ELR (cell line): ENCODE results near the gene ACTRT2.

Experiments used
- DNase-seq: peaks from one replicate; pipeline ENCODE4 v3.0.0-alpha.2; 2015; ENCODE audit warnings: low read depth

ACTRT2 gene

DNA sequence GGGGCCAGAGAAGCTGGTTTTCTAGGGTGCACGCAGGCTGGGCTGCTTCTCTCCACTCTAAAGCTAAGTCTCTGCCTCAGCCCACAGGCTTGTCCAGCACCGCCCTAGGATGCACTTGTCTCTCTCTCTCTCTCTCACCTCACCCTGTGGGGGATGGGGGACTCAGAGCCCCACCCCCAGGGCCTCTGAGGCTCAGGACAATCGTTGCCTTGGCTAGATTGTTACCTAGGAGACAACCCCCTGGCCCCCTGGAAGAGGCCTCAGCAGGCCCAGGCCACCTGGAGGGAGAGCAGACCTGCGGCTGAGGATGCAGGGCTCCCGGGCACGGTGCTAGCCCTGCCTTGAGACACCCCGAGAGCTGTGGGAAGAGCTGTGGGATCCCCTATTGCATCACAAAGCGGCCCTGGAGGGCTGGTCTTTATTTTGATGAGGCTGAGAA is at the start of gene ACTRT2:
TSS of gene ACTRT2 (plus strand) at position 235 of the 439 bp plus-strand sequence. CDS start 220 bp downstream, outside the sequence.
- DNase-seq = no peak

DNA sequence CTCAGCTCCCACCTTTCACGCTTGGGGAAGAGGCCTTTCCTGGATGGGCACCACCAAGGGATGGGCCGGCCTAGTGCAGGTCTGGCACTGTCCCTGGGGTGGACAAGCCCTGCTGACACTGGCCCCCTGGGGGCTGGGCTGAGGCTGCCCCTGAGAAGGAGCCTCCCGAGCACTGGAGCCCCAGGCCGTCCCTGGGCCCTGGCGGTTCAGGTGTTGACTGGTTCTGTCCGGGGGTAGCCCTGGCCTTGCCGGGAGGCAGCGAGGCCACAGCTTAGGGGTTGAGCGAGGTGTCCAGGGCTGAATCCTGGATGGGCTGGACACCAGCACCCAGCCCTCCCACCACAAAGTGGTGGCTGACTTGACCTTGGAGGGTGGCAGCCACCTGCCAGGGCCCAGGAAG is 49.7 kb upstream of the ACTRT2 start:
- no peak for DNase-seq

DNA sequence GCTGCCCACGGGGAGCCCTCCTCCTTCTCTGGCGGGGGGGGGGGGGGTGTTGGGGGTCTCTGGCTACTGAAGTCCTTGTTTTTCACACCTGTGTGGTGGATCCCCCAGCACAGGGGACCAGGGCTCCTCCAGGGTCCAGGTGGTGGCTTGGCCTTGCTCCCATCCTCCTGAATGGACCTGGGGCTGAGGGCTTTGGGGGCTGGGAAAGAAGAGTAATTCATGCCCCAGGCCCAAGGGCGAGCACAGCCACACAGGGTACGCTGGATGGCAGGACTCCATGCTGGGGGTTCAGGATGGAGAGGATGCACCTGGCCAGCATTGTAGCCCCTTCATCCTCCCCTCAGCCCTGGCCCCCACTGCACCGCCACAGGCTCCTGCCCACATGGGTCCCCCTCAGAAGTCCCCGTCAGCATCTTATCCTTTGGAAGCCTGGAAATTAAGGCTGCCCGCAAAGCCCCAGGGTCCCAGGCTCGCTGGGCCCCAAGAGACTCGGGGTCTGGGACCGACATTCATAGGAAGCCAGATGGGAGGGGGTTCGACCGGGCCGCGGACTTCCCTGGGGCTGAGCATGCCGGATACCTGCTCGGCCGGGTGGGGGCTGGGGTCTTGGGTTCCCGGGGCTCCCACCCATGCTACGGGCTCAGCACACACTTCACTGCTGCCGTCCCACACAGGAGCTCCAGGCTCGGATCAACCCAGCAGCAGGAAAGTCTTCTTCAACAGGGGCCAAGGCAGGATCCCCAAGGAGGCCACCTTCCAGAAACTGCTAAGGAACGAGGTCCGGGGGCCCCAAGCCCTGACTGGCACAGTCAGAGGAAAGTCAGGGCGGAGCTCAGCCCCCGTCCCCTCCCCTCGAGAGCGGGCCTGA is 49.0 kb upstream of the ACTRT2 start:
- DNase-seq = no peak

DNA sequence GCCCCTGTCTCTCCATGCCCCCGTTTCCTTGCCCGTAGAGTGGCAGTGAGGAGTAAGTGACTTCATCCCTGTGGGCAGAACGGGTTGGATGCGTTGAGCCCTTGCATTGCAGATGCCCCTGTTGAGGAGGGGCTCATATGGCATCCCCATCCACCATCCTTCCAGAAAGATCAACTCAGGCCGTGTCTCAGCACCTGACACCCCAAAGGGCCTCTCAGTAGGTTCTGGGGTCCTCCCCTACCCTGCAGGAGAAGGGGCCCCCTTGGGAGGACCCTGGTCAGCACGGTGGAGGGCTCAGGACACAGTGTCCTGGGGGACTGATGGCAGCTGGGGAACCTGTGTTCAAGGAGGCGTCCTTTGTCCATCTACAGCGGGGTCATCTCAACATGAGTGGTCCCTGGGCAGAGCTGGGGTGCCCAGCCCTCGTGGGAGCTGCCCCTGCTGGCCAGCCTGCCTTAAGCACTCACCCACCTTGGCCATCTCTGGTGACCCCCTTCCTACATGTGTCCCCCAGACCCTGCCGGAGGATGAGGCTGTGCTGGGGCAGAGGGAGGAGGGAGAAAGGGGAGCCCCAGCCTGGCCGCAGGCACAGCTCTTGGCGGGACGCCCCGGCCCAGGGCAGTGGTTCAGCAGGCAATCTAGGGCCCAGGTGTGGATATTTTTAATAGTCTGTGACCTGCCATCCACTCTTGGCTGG is 48.2 kb upstream of the ACTRT2 start:
- no peak for DNase-seq

DNA sequence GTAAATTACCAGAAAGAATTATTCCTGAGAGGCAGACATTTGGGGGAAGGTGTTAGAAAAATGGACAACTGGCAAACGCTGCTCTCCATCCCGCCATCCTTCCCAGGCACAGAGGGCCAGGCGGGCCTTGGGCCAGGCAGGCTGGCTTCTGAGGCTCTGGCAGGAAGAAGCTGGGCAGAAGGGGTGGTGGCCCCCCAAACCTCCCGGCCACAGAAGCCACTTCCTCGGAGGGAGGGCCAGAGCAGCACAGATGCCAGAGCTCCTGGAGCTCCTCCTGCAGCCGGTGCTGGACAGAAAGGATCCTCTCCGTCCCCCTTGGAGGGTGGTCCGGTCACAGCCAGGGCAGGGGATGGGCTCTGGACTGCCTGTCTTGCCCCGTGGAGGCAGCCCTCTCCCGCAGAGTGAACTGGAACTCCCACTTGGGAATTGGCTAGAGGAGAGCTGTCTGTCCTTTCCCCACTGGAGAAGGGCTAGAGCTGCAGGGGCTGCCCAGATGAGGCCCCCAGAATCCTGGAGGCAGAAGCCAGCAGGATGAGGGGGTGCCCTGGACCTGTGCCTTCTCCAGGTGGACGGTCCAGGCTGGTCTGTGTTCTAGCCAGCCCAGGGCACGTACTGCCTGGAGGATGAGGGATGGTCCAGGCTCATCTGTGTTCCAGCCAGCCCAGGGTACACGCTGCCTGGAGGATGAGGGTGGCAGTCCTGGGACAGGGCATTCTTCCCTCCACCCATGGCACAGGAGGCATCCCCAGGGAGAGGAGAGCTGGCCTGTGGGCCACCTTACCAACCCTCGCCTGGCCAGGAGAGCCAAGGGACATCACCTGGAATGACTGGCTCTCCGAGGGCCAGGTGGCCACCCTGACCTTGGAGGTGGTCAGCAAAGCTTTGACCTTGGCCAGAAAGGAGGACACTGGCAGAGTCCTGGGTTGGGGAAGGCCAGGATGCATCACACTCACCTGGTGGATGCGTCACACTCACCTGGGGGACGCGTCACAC is 47.4 kb upstream of the ACTRT2 start:
- DNase-seq = no peak

DNA sequence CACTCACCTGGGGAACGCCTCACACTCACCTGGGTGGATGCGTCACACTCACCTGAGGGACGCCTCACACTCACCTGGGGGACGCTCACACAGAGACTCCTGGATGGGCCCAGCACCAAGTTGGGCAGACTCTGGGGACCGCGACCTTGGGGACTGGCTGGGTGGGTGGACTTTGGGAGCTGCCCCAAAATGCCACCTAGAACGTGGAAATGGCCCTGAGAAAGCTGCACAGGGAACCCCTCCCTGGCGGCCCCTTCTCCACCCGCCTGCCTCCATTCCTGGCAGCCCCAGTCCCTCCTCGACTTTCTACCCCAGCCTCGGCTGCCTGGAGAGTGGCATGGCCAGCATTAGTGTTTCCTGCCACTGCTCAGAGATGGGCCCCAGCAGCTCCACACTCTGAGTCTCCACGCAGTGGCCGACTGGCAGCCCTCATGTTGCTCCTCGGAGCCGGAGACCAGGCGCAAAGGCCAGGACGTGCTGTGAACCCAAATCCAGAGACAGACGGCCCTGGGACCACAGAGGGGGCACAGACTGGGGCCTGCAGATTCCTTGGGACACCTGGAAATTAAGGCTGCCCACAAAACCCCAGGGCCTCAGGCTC is 46.5 kb upstream of the ACTRT2 start:
- DNase-seq = no peak

DNA sequence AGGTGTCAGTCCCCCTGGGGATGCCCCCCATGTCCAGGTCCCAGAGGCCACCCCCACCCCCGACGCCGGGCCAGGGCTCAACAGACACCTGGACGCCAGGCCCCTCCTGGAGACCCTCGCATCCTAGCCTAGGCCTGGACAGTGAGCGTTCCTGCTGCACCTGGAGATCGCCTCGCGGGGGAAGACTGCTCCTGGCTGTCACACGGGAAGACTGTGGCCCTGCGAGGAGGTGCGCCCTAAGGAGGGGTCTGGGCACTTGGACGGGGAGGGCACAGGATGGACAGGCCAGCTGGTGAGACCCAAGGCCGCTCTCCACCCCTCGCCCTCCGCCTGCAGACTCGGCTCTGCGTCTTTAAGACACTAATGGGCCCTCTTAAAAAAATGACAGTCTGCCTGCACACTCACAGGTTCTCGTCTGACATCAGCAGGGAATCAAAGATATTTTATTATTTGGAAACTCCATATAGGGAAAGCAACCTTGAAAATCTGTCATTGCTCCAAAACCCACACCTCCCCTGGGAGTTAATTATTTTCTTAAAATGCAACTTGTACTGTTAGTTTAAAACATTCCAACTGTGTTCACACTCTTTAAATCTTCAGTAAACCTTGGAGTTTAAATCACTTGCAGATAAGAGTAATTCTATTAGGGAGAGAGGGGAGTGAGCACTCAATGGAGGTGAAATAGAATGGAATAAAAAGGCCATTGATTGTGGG is 45.6 kb upstream of the ACTRT2 start:
- no peak for DNase-seq

DNA sequence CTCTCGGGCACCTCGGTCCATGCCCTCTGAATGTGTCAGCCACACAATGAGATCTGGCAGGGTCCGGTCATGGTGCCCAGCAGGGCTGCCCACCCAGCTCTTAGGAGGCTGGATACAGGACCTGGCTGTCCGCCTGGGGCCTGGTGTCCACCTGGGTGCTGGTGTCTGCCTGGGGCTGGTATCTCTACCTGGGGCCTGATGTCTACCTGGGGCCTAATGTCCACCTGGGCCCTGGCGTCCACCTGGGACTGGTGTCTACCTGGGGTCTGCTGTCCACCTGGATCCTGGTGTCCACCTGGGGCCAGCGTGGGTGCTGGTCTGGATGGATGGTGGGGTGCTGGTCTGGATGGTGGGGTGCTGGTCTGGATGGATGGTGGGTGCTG is 45.1 kb upstream of the ACTRT2 start:
- no peak for DNase-seq

DNA sequence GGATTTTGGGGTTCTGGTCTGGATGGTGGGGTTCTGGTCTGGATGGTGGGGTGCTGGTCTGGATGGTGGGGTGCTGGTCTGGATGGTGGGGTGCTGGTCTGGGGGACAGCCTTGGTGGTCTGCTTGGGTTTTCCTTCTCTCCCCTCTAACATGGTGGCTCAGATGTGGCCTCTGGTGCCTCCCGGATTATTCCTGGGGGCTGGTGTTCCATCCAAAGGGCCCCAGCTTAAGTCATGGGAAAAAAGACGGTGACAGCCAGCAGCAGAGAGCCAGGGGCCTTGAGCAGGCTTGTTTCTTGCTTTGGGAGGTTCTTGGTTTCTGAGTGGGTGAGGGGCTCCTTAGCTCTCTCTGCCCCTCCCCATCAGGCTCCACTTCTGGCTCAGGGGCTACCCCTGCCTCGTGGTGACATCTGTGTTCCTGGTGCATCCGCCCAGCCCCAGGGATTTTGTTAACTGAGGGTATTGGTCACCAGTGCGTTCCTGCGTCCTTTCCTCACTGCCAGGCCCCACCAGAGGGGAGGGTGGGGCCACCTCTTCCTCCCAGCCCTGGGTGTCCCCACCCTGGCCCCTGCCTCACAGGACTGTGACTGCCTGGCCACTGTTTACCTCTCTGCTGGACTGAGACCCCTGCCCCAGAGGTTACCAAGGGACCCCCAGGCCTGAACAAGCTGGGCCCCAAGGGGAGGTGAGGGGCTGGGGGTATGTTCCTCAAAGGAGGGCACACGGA is 43.2 kb upstream of the ACTRT2 start:
- no peak for DNase-seq

DNA sequence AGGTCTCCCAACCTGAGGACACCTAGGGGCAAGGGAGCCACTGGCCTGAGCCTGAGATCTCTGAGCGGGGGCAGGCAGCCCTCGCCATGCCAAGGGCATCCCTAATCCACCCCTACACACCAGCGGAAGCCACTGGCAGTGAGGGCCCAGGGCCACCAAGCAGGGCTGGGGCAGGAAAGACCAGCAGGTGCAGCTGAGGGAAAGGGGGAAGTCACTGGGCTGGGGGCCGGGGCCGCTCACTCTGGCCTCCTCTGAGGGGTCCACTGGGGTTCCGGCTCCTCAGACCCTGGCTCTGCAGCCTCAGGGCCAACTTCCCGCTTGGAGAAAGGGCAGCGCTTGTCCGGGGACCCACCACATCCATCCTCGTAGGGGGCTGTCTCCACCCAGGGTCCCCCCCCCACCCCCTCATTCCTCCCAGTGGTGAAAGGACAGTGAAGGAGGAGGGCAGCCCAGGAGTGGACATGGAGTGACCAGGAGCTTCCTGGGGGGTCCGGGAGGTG is 42.5 kb upstream of the ACTRT2 start:
- no peak for DNase-seq

DNA sequence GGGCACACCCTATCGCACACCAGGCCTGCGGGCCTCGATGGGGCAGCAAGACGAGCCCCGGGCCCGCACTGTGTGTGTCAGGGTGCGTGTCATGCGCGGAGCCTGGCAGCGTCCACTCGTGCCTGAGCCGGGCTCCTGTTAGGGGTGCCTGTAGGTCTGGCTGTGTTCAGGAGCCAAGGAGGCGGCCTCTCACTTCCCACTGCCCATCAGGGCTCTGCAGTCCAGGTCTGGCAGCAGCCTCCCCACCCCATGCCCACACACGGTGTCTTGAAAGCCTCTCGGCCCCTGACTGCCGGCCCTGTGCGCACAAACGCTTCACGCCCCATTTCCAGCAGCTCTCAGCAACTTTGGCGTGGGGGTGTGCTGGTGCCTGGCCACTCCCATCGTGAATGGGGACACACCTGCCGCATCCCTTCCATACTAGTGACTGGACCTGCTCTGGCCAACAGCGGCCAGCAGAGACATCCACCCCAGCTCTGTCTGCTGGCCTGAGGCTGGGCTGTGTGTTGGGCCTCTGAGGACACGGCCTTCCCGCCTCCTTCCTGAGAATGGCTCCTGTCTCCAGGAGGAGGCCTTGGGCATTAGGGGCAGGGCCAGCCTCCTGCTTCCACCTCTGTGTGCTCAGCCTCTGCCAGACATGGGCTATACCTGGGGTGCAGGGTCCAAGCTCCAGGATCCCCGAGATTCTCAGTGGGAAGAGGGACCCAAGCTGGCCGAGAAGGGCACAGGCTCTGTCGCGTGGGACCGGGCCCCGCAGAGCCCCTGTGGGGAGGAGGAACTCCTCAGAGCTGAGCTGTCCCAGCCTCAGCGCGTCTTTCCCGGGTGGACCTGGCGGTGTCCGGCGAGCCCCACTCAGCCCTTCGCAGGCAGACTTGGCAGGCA is 41.8 kb upstream of the ACTRT2 start:
- DNase-seq = no peak

DNA sequence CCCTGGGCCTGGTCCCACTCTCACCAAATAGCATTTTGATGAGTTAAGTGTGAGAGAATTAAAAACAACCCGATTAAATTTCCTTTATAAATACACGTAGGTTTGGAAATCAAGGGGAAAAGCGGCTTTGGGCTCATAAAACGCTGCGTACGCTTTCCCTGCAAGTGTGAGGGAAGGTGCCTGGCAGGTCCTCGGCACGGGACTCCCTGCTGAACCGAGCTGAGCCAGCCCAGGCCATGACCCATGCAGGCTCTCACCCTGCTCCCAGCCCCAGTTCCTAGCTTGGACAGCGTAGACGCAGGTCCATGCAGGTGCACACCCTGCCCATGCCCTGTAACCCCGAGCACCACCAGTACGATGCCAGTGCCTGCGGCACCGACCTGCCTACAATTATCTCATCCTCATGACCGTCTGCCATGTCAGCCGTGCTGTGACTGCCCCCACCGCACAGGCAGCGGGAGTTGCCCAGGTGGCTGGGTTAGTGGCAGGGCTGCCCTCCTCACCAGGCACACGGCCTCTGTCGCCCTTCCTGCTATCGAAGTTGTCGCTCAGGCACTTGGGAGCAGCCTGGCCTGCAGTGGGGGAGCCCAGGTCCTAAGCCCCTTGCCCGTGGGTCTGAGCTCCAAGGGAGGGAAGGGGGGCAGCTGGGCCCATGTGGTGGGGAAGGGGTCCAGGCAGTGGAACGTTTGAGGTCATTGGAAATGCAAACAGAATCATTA is 41.0 kb upstream of the ACTRT2 start:
- DNase-seq = no peak

DNA sequence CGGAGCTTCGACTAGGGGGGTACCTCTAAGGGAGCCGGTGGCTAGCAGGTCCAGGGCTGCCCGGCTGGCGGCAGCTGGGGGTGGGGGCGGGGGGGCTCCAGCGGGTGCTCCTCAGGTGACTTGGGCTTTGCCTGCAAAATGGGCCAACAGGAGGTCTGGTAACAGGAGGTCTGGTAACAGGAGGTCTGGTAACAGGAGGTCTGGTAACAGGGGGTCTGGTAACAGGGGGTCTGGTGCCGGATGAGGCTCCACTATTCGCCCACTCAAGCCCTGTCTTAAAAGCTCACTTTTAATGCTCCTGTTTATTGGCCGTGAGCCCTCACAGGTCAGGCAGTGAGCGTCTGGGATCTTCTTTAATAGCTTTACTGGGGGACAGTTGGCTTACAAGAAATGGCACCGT is 40.4 kb upstream of the ACTRT2 start:
- DNase-seq = no peak

DNA sequence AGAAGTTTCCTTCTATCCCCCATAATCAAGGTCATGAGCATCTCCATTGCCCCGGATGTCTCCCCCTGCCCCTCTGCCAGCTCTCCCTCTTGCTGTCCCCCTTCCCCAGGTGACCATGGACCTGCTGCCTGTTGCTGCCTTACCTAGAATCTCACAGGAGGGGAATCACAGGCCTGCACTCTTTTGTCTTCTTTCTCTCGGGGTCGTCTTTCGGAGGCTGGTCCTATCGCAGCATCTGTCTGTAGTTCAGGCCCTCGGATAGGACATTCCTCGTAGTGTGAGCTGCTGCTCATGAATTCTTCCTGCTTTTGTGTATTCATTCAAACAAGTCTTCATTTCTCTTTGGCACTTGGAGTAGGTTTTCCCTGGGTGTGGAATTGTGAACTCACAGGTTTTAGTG is 39.9 kb upstream of the ACTRT2 start:
- DNase-seq = no peak

DNA sequence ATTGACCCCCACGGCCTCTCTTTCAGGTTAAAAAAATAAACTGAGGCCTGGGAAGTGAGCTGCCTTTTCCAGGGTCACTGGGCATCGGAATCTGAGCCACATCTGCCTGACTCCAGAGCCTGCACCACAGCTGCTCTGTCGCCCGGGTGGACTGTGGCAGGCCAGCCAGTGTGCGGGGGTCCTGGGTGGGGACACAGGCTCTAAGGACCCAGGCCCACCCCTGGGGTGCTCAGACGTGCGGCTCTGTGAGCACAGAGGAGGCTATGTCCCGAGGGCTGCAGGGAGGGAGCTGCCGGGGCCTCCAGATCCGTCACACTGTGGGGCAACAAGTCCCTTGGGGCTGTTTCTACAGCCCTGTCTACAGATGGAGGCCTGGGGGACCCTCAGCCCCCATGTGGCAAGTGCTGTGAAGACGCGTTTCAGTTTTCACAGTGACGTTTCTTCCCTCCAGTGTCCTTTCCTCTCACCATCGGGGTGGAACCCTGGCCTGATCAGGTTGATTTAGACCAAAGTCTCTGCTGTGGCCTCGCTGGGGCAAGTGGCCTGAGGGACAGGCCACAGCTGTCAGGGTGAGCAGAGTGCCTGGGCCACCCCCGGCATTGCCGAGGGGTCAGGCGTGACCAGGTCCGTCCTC is 39.2 kb upstream of the ACTRT2 start:
- DNase-seq = no peak

DNA sequence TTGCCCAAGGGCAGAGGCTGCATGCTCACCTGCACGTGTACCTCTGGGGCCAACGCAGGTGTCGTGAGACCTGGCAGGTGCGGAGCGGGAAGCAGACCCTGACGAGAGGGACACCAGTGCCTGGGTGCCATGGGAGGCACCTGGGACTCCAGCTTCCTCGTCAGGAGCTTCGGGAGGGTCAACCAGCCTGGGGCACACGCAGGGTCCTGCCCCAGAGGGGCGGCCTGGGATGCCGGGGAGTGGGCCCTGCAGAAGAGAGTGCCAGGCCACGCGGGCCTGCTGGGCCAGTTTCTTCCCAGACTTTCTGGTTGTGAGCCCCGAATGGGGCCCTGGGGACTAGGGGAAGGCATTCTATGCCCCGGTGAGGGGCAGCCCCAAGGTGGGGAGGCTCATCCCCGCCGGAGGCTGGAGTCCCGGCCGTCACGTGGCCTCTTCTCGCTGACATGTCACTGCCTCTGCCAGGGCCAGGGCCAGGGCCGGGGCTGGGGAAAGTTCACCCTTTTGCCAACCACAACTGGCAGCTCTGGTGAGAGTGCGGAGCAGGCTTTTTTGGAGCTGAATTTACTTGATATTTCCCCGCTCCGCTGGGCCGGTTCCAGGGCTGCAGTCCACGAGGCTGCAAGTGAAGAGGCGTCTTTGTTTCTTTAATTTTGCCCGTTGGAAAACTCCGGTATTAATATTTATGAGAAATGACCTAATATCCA is 38.5 kb upstream of the ACTRT2 start:
- DNase-seq = no peak

DNA sequence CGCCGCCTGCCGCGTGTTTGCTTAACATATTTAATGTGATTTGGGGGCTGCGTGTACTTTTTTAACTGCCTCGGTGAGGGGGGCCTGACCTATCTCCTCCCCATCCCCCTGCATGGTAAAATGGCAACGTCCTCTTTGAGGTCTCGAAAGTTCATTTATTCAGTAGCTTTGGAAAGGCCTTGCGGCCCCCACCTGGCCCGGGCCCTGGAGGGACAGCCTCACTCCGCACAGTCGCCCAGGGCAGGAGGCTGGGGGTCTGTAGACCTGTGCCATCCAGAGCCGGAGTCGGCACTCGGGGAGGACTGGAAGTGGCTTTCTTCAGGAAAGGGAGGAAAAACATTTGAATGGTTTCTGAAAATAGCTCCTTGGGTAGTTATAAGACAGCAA is 38.0 kb upstream of the ACTRT2 start:
- DNase-seq = no peak
